DMS79 (cell line): ENCODE results near the gene MRPS7.

ENCODE experiments used
- DNase-seq: peaks from one replicate; lab custom pipeline; 2025; lab: John Stamatoyannopoulos, UW

MRPS7 gene

GRCh38 chr17:75308732-75309629 lies 47.3 kb downstream of the MRPS7 start:
- no peak for DNase-seq

- no peak for DNase-seq
Measured at GRCh38 chr17:75313941-75314551, 52.4 kb downstream of the MRPS7 start.

- DNase-seq = no peak
Measured at GRCh38 chr17:75315541-75316243, 54.0 kb downstream of the MRPS7 start.
